GM12891 (cell line): ENCODE measurements around the gene DSG1.

Experiments
- PAX5 ChIP-seq: IDR thresholded peaks from 2 replicates; pipeline ENCODE4 v1.6.1; 2011; ENCODE audit warnings: low read length, moderate library complexity, mild to moderate bottlenecking; ENCODE audit not compliant: insufficient read depth, severe bottlenecking
- POLR2A ChIP-seq: IDR thresholded peaks from 2 replicates; pipeline ENCODE4 v1.6.1; 2011; ENCODE audit warnings: low read depth, low read length, control low read depth
- POLR2AphosphoS5 ChIP-seq: IDR thresholded peaks from 2 replicates; pipeline ENCODE4 v1.6.1; 2011; ENCODE audit warnings: low read depth, low read length, control low read depth
- POU2F2 ChIP-seq: IDR thresholded peaks from 2 replicates; pipeline ENCODE4 v1.6.1; 2011; ENCODE audit warnings: low read depth, mild to moderate bottlenecking, control low read depth, low read length, moderate library complexity
- SPI1 ChIP-seq: IDR thresholded peaks from 2 replicates; pipeline ENCODE4 v1.6.1; 2011; ENCODE audit warnings: low read depth, low read length, control low read depth
- TAF1 ChIP-seq: IDR thresholded peaks from 2 replicates; pipeline ENCODE4 v1.6.1; 2011; ENCODE audit warnings: low read depth, low read length, control low read depth

GRCh38 chr18:31317860-31318259 is at the start of gene DSG1:
- no peak for TF ChIP-seq POLR2A
- no peak for TF ChIP-seq POLR2AphosphoS5
- no peak for TF ChIP-seq SPI1
- TF ChIP-seq TAF1: no peak
- no peak for TF ChIP-seq POU2F2
- TF ChIP-seq PAX5: no peak
